H1 (cell line): ENCODE data around the gene ADCY5. TPM values are rescaled to one million over a fixed set of nuclear protein-coding genes. Genes with fewer than 3 reads are reported as not detected.

Experiments
- CTCF ChIA-PET: fragments of 300-600 bp; sonication (Branson Sonifier 250); formaldehyde crosslinking; loops from one replicate; lab custom pipeline; 2021; ENCODE audit not compliant: partially characterized antibody; lab: Charles Lee
- POLR2A ChIA-PET: fragments of 300-600 bp; sonication (Branson Sonifier 250); formaldehyde crosslinking; loops from one replicate; lab custom pipeline; 2021; ENCODE audit warnings: inconsistent platforms; ENCODE audit not compliant: partially characterized antibody; lab: Charles Lee
- DNase-seq, 2 experiments: peaks; one replicate each; pipeline versions ENCODE4 v3.0.0 to v3.0.0-alpha.2; 2010 to 2022; ENCODE audit warnings: low spot score in 2 of 2, low read depth in 1 of 2, mixed read lengths in 1 of 2
- FAIRE-seq: peaks from 2 replicates; lab custom pipeline; 2011; peaks lifted over from hg19 to GRCh38; lab: Jason Lieb, UNC
- H2AFZ ChIP-seq: 2 replicates; pipeline ENCODE4 v1.8.1; 2012; ENCODE audit warnings: low read length, inconsistent platforms
- H2AK5ac ChIP-seq: 2 replicates; pipeline ENCODE4 v1.6.1; 2013; ENCODE audit warnings: low read depth, low read length
- H2BK120ac ChIP-seq: replicated peaks from 2 replicates; pipeline ENCODE3; 2013; ENCODE audit warnings: low read depth, low read length, inconsistent platforms
- H2BK12ac ChIP-seq: 2 replicates; pipeline ENCODE4 v1.6.1; 2013; ENCODE audit warnings: low read depth, low read length
- H2BK15ac ChIP-seq: 2 replicates; pipeline ENCODE4 v1.6.1; 2013; ENCODE audit warnings: low read length
- H2BK20ac ChIP-seq: 2 replicates; pipeline ENCODE4 v1.6.1; 2013; ENCODE audit warnings: low read length
- H2BK5ac ChIP-seq: 2 replicates; pipeline ENCODE4 v1.6.1; 2013; ENCODE audit warnings: low read depth, low read length
- H3K14ac ChIP-seq: 2 replicates; pipeline ENCODE4 v1.6.1; 2013; ENCODE audit warnings: inconsistent platforms; ENCODE audit not compliant: insufficient read length
- H3K18ac ChIP-seq: 2 replicates; pipeline ENCODE4 v1.6.1; 2013; ENCODE audit warnings: low read length; ENCODE audit errors: extremely low read depth
- H3K23ac ChIP-seq: 2 replicates; pipeline ENCODE4 v1.6.1; 2013; ENCODE audit warnings: inconsistent platforms; ENCODE audit not compliant: insufficient read length
- H3K23me2 ChIP-seq: 2 replicates; pipeline ENCODE4 v1.6.1; 2013; ENCODE audit warnings: low read depth, low read length
- H3K27ac ChIP-seq: 2 replicates; pipeline ENCODE4 v1.6.1; 2011; ENCODE audit warnings: low read depth, low read length, inconsistent platforms
- H3K27me3 ChIP-seq, 4 experiments: replicated peaks in 1 of 4; 1 replicate in 1 of 4; 2 replicates in 3 of 4; pipeline versions ENCODE4 v1.6.1 to v1.8.1; 2011 to 2013; ENCODE audit warnings: low read length in 3 of 4, mild to moderate bottlenecking in 3 of 4, inconsistent platforms in 2 of 4, mixed read lengths in 2 of 4, moderate library complexity in 1 of 4; ENCODE audit not compliant: control insufficient read depth in 3 of 4, insufficient read depth in 3 of 4; ENCODE audit errors: extremely low read depth in 1 of 4
- H3K36me3 ChIP-seq, 4 experiments: 2 replicates each; pipeline versions ENCODE4 v1.6.1 to v1.8.1; 2011 to 2013; ENCODE audit warnings: mild to moderate bottlenecking in 4 of 4, low read length in 3 of 4, moderate library complexity in 2 of 4, control low read depth in 1 of 4, inconsistent platforms in 1 of 4; ENCODE audit not compliant: insufficient read depth in 4 of 4, control insufficient read depth in 2 of 4
- H3K4ac ChIP-seq: replicated peaks from 2 replicates; pipeline ENCODE3; 2013; ENCODE audit warnings: low read length, low read depth, mixed read lengths, inconsistent platforms; ENCODE audit not compliant: insufficient read length
- H3K4me1 ChIP-seq, 4 experiments: replicated peaks in 1 of 4; 1 replicate in 1 of 4; 2 replicates in 3 of 4; pipeline versions ENCODE4 v1.6.1 to v1.8.1; 2011 to 2013; ENCODE audit warnings: low read length in 3 of 4, inconsistent platforms in 2 of 4, mixed read lengths in 1 of 4; ENCODE audit not compliant: insufficient read depth in 4 of 4, control insufficient read depth in 3 of 4
- H3K4me2 ChIP-seq, 2 experiments: 2 replicates each; pipeline versions ENCODE4 v1.6.1 to v1.8.1; 2011 to 2013; ENCODE audit warnings: low read depth in 2 of 2, low read length in 2 of 2, control low read depth in 1 of 2, inconsistent platforms in 1 of 2, mild to moderate bottlenecking in 1 of 2; ENCODE audit not compliant: insufficient read depth in 1 of 2
- H3K4me3 ChIP-seq, 4 experiments: fragments of 200-600, 300-600 bp in 1 of 4; sonication (generic), shearing (Covaris generic), sonication (Bioruptor Twin) in 1 of 4; 2 replicates each; pipeline versions ENCODE4 v1.5.1 to v1.8.1; 2011 to 2016; ENCODE audit warnings: low read length in 4 of 4, low read depth in 3 of 4, control low read depth in 2 of 4, inconsistent platforms in 2 of 4, mild to moderate bottlenecking in 2 of 4, mixed read lengths in 1 of 4, moderate library complexity in 1 of 4; ENCODE audit not compliant: insufficient read depth in 2 of 4; ENCODE audit errors: extremely low read depth in 1 of 4
- H3K56ac ChIP-seq: replicated peaks from 2 replicates; pipeline ENCODE3; 2013; ENCODE audit warnings: low read depth, mild to moderate bottlenecking, mixed read lengths, low read length, inconsistent platforms; ENCODE audit not compliant: insufficient read length
- H3K79me1 ChIP-seq: 2 replicates; pipeline ENCODE4 v1.6.1; 2013; ENCODE audit warnings: low read depth, low read length, control low read depth
- H3K79me2 ChIP-seq, 2 experiments: 2 replicates each; pipeline versions ENCODE4 v1.6.1 to v1.8.1; 2012 to 2013; ENCODE audit warnings: low read length in 2 of 2, mild to moderate bottlenecking in 2 of 2, inconsistent platforms in 1 of 2; ENCODE audit not compliant: insufficient read depth in 2 of 2, control insufficient read depth in 1 of 2
- H3K9ac ChIP-seq, 4 experiments: replicated peaks in 1 of 4; 1 replicate in 1 of 4; 2 replicates in 3 of 4; pipeline versions ENCODE4 v1.6.1 to v1.8.1; 2011 to 2013; ENCODE audit warnings: low read depth in 3 of 4, low read length in 3 of 4, control low read depth in 2 of 4, mild to moderate bottlenecking in 2 of 4, moderate library complexity in 2 of 4, inconsistent platforms in 1 of 4; ENCODE audit errors: extremely low read depth in 1 of 4
- H3K9me3 ChIP-seq, 2 experiments: 2 replicates each; pipeline versions ENCODE4 v1.6.1 to v1.8.1; 2012 to 2013; ENCODE audit warnings: mild to moderate bottlenecking in 2 of 2, moderate library complexity in 2 of 2, control low read depth in 1 of 2, inconsistent platforms in 1 of 2, low read depth in 1 of 2, low read length in 1 of 2, mixed read lengths in 1 of 2; ENCODE audit not compliant: insufficient read depth in 2 of 2
- H4K20me1 ChIP-seq, 2 experiments: replicated peaks in 1 of 2; 2 replicates each; pipeline versions ENCODE3 to v1.8.1; 2011 to 2013; ENCODE audit warnings: inconsistent platforms in 2 of 2, low read length in 2 of 2, mild to moderate bottlenecking in 1 of 2; ENCODE audit not compliant: insufficient read depth in 2 of 2, control insufficient read depth in 1 of 2
- H4K5ac ChIP-seq: 2 replicates; pipeline ENCODE4 v1.6.1; 2013; ENCODE audit warnings: low read length, low read depth, mixed read lengths, inconsistent platforms; ENCODE audit not compliant: insufficient read length
- H4K8ac ChIP-seq: 2 replicates; pipeline ENCODE4 v1.8.0; 2013; ENCODE audit warnings: mild to moderate bottlenecking, moderate library complexity, low read length, inconsistent platforms; ENCODE audit not compliant: insufficient read depth; ENCODE audit errors: extremely low read depth
- H4K91ac ChIP-seq: replicated peaks from 2 replicates; pipeline ENCODE3; 2013; ENCODE audit warnings: low read length, mixed read lengths, inconsistent platforms; ENCODE audit not compliant: insufficient read length
- ASH2L ChIP-seq: fragments of 200-600, 300-600 bp; sonication (generic); IDR thresholded peaks from one replicate; pipeline ENCODE4 v1.7.1; 2017; ENCODE audit warnings: low read length
- CTBP2 ChIP-seq: IDR thresholded peaks from 2 replicates; pipeline ENCODE4 v1.7.0; 2011; ENCODE audit warnings: borderline replicate concordance, mild to moderate bottlenecking, moderate library complexity, mixed read lengths, low read length; ENCODE audit not compliant: insufficient read depth, insufficient read length
- EZH2 ChIP-seq: fragments of 200-600 bp; sonication (generic); IDR thresholded peaks from 2 replicates; pipeline ENCODE4 v1.7.1; 2012; ENCODE audit warnings: low read depth, mild to moderate bottlenecking, moderate library complexity, low read length, inconsistent platforms; ENCODE audit not compliant: severe bottlenecking
- GABPA ChIP-seq: IDR thresholded peaks from 2 replicates; pipeline ENCODE4 v1.6.1; 2011; ENCODE audit warnings: mild to moderate bottlenecking, low read length, moderate library complexity, borderline replicate concordance; ENCODE audit not compliant: insufficient read depth
- PHF8 ChIP-seq: fragments of 200-600 bp; sonication (generic); conservative IDR thresholded peaks from 2 replicates; pipeline ENCODE4 v1.7.1; 2012; ENCODE audit warnings: low read depth, mild to moderate bottlenecking, inconsistent platforms, low read length, moderate library complexity
- POU5F1 ChIP-seq: IDR thresholded peaks from 2 replicates; pipeline ENCODE4 v1.6.1; 2011; ENCODE audit warnings: low read depth, mild to moderate bottlenecking, low read length, moderate library complexity
- RBBP5 ChIP-seq: IDR thresholded peaks from 2 replicates; pipeline ENCODE4 v1.7.1; 2012; ENCODE audit warnings: low read depth, mild to moderate bottlenecking, inconsistent platforms, low read length, moderate library complexity, borderline replicate concordance
- RNF2 ChIP-seq: fragments of 200-900, 300-1000 bp; sonication (generic); IDR thresholded peaks from 2 replicates; pipeline ENCODE4 v1.7.1; 2016; ENCODE audit warnings: borderline replicate concordance, low read depth, mild to moderate bottlenecking, antibody characterized with exemption, low read length; ENCODE audit not compliant: poor library complexity, severe bottlenecking; ENCODE audit errors: missing control alignments
- SP1 ChIP-seq: IDR thresholded peaks from 2 replicates; pipeline ENCODE4 v1.6.1; 2011; ENCODE audit warnings: low read depth, low read length
- WGBS, 2 experiments: shearing (Covaris generic) in 1 of 2; methylation state at CpG; one replicate each; pipeline versions ENCODE4 v1.1.6 to v1.1.7; 2013 to 2015; ENCODE audit warnings: low lambda C conversion rate in 2 of 2, mixed read lengths in 2 of 2, inconsistent platforms in 1 of 2, low coverage in 1 of 2, missing lambda C conversion rate in 1 of 2; ENCODE audit not compliant: insufficient replicate concordance in 2 of 2, insufficient coverage in 1 of 2, insufficient read length in 1 of 2; ENCODE audit errors: extremely low coverage in 1 of 2, missing lambda C conversion rate in 1 of 2; 5-methylcytosine and 5-hydroxymethylcytosine counted together
- polyA plus RNA-seq, 7 experiments: library from polyadenylated mRNA; depleted of rRNA in 3 of 7; stranded (reverse) in 5 of 7; unstranded in 2 of 7; fragments of >200 nt in 5 of 7; fragments of 200-250 nt in 2 of 7; gene quantifications; 1 replicate in 5 of 7; 2 replicates in 1 of 7; 4 replicates in 1 of 7; pipeline versions ENCODE4 v1.2.1 to v1.2.3, GENCODE V29; 2011 to 2013; ENCODE audit warnings: missing spikeins in 2 of 7, mixed read lengths in 2 of 7
- total RNA-seq: library from RNA; stranded (reverse); fragmentation: NEBNext Ultra II Directional; extraction: Animal tissue kit (Norgen Biotek cat#: 25700); gene quantifications from 2 replicates; pipeline ENCODE4 v1.2.1, GENCODE V29; 2021

The ADCY5 gene
- total and polyA plus RNA-seq, 2 of the 8 experiments (the other 6 are each of a cell fraction or from before 2014, with no cell fraction given), result 18.9 to 40.8 TPM

DNA sequence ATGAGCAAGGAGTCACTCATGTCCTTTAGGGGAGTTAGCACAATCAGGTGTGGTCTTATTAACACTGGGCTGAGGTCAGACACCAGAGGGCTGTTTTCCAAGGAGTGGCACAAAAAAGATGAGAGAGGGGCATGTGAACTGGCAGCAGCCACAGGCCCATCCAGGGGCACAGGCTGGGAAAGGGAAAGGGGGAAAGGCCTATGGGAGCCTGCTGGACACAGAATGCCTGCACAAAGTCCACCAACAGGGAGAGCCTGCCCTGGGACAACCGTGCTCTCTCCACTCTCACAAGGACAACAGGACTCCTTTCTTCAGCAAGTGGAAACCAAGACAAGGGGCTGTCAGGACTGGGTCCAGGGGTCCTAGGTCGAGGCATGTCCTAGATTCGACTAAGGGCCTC, 109.6 kb downstream of the ADCY5 start:
- Histone ChIP-seq H2BK12ac (no peak overlapping the region), H2BK15ac (no peak overlapping the region), H2AFZ (no peak overlapping the region), H3K18ac (no peak overlapping the region), H3K36me3 (no peaks in the 10 kb centered on the region), H3K4ac (no peak overlapping the region), H3K9ac (no peak overlapping the region), H2AK5ac (no peak overlapping the region), H3K14ac (no peak overlapping the region), H3K79me2 (no peaks in the 10 kb centered on the region), H3K4me3 (no peak overlapping the region), H3K56ac (no peak overlapping the region), H2BK120ac (no peak overlapping the region), H3K23me2 (no peaks in the 10 kb centered on the region), H4K20me1 (no peaks in the 10 kb centered on the region), H3K27me3 (no peaks in the 10 kb centered on the region), H3K4me2 (no peak overlapping the region), H3K79me1 (no peaks in the 10 kb centered on the region), H3K9me3 (no peaks in the 10 kb centered on the region), H4K91ac (no peak overlapping the region), H3K23ac (no peak overlapping the region), H3K4me1 (peaks cover 0 to 6% (median 2%) of the 10 kb centered on the region in 4 experiments; a peak in 4 of 7 replicates), H3K27ac (no peak overlapping the region), H2BK5ac (no peak overlapping the region), H4K5ac (no peak overlapping the region), H4K8ac (no peak overlapping the region), H2BK20ac (no peak overlapping the region)
- ChIA-PET POLR2A (no interaction called here), CTCF (interaction anchor here (1.8 to 22.2 kb wide), 3 partner anchors 10 to 36 kb away, joined by 6 to 245 read pairs (median 13); no protein-coding TSS in a partner anchor)
- WGBS, 2 experiments, result 100% methylated on average over 1 of the region's 3 CpGs; no CpG with 5 or more reads in 1 of the 2 experiments
- DNase-seq, result no peak
- FAIRE-seq, result no peak
- TF ChIP-seq SP1 (no peak), RNF2 (no peak), EZH2 (no peak), GABPA (no peak), RBBP5 (no peak), CTBP2 (no peak), PHF8 (no peak), POU5F1 (no peak), ASH2L (no peak)
